K562 (cell line): Measurements from ENCODE around the gene BANP. TPM values are rescaled to one million over a fixed set of nuclear protein-coding genes. Genes with fewer than 3 reads are reported as not detected.

Source experiments
- EZH2 ChIP-seq: IDR thresholded peaks from 2 replicates; pipeline ENCODE4 v1.6.1; 2012; ENCODE audit warnings: low read depth, mild to moderate bottlenecking, inconsistent platforms, low read length, borderline replicate concordance
- MEF2A ChIP-seq: IDR thresholded peaks from 2 replicates; pipeline ENCODE4 v1.6.1; 2011; ENCODE audit warnings: low read depth, mild to moderate bottlenecking, low read length, moderate library complexity; ENCODE audit not compliant: control insufficient read depth
- RAD51 ChIP-seq: fragments of 450-650 bp; IDR thresholded peaks from 2 replicates; pipeline ENCODE4 v1.7.1; 2016; ENCODE audit warnings: low read depth, mild to moderate bottlenecking, borderline replicate concordance
- ZFPM2 ChIP-seq: fragments of 250-450 bp; sonication (Bioruptor Pico); IDR thresholded peaks from 2 replicates; pipeline ENCODE4 v1.5.1; 2022; ENCODE audit warnings: mild to moderate bottlenecking
- polyA plus RNA-seq, 8 experiments: library from polyadenylated mRNA; depleted of rRNA in 4 of 8; stranded (reverse) in 5 of 8; unstranded in 3 of 8; fragments of >200 nt; fragmentation: Nextera tagmentation in 2 of 8; fragmentation: Illumina TruSeq in 1 of 8; extraction: Ambion mirVana in 2 of 8; extraction: Trizol in 1 of 8; gene quantifications; 2 replicates each; pipeline versions ENCODE4 v1.2.1 to v1.2.3, GENCODE V29; 2011 to 2014; ENCODE audit warnings: inconsistent platforms in 1 of 8, missing spikeins in 1 of 8
- total RNA-seq, 7 experiments: library from RNA; depleted of rRNA in 6 of 7; stranded (reverse); fragments of >200 nt in 6 of 7; fragmentation: Illumina TruSeq in 2 of 7; extraction: Trizol in 2 of 7; gene quantifications; 2 replicates each; pipeline versions ENCODE4 v1.2.1 to v1.2.3, GENCODE V29; 2011 to 2021; ENCODE audit warnings: low replicate concordance in 1 of 7
- TF ChIP-seq, protein P1 (sequence below): fragments of 450-650 bp; IDR thresholded peaks from 2 replicates; pipeline ENCODE4 v1.6.1; 2016; ENCODE audit warnings: mild to moderate bottlenecking, moderate library complexity

The BANP gene
- total and polyA plus RNA-seq, 9 of the 15 experiments (the other 6 are each of a cell fraction or from before 2014, with no cell fraction given): 4.6 to 22.1 (median 15.6) TPM

DNA sequence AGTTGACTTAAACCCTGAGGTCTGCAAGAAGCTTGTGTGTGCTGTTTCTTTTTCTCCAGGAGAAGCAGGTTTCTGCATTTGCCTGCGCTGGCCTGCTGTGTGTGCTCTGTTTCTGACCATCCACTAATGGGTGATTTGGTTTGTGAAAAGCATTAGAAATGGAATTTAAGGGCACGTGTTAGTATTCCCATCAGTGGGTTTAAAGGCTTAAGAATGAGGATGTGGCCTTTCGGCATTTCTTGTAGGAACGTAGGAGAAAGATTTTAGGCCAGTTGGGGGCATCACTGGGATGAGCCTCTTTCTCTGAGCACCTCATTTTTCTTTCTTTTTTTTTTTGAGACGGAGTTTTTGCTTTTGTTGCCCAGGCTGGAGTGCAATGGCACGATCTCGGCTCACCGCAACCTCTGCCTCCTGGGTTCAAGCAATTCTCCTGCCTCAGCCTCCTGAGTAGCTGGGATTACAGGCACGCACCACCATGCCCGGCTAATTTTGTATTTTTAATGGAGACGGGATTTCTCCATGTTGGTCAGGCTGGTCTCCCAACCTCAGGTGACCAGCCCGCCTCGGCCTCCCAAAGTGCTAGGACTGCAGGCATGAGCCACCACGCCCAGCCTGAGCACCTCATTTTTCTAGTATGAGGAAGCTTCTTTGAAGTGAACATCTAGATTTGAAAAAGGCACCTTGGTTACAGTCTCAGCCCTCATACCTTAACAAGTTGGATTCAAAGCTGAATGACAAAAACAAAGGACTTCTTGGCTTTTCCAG, 110.3 kb downstream of the BANP start (continued):
- no peak for TF ChIP-seq EZH2
- no peak for TF ChIP-seq MEF2A
- TF ChIP-seq, protein P1, sequence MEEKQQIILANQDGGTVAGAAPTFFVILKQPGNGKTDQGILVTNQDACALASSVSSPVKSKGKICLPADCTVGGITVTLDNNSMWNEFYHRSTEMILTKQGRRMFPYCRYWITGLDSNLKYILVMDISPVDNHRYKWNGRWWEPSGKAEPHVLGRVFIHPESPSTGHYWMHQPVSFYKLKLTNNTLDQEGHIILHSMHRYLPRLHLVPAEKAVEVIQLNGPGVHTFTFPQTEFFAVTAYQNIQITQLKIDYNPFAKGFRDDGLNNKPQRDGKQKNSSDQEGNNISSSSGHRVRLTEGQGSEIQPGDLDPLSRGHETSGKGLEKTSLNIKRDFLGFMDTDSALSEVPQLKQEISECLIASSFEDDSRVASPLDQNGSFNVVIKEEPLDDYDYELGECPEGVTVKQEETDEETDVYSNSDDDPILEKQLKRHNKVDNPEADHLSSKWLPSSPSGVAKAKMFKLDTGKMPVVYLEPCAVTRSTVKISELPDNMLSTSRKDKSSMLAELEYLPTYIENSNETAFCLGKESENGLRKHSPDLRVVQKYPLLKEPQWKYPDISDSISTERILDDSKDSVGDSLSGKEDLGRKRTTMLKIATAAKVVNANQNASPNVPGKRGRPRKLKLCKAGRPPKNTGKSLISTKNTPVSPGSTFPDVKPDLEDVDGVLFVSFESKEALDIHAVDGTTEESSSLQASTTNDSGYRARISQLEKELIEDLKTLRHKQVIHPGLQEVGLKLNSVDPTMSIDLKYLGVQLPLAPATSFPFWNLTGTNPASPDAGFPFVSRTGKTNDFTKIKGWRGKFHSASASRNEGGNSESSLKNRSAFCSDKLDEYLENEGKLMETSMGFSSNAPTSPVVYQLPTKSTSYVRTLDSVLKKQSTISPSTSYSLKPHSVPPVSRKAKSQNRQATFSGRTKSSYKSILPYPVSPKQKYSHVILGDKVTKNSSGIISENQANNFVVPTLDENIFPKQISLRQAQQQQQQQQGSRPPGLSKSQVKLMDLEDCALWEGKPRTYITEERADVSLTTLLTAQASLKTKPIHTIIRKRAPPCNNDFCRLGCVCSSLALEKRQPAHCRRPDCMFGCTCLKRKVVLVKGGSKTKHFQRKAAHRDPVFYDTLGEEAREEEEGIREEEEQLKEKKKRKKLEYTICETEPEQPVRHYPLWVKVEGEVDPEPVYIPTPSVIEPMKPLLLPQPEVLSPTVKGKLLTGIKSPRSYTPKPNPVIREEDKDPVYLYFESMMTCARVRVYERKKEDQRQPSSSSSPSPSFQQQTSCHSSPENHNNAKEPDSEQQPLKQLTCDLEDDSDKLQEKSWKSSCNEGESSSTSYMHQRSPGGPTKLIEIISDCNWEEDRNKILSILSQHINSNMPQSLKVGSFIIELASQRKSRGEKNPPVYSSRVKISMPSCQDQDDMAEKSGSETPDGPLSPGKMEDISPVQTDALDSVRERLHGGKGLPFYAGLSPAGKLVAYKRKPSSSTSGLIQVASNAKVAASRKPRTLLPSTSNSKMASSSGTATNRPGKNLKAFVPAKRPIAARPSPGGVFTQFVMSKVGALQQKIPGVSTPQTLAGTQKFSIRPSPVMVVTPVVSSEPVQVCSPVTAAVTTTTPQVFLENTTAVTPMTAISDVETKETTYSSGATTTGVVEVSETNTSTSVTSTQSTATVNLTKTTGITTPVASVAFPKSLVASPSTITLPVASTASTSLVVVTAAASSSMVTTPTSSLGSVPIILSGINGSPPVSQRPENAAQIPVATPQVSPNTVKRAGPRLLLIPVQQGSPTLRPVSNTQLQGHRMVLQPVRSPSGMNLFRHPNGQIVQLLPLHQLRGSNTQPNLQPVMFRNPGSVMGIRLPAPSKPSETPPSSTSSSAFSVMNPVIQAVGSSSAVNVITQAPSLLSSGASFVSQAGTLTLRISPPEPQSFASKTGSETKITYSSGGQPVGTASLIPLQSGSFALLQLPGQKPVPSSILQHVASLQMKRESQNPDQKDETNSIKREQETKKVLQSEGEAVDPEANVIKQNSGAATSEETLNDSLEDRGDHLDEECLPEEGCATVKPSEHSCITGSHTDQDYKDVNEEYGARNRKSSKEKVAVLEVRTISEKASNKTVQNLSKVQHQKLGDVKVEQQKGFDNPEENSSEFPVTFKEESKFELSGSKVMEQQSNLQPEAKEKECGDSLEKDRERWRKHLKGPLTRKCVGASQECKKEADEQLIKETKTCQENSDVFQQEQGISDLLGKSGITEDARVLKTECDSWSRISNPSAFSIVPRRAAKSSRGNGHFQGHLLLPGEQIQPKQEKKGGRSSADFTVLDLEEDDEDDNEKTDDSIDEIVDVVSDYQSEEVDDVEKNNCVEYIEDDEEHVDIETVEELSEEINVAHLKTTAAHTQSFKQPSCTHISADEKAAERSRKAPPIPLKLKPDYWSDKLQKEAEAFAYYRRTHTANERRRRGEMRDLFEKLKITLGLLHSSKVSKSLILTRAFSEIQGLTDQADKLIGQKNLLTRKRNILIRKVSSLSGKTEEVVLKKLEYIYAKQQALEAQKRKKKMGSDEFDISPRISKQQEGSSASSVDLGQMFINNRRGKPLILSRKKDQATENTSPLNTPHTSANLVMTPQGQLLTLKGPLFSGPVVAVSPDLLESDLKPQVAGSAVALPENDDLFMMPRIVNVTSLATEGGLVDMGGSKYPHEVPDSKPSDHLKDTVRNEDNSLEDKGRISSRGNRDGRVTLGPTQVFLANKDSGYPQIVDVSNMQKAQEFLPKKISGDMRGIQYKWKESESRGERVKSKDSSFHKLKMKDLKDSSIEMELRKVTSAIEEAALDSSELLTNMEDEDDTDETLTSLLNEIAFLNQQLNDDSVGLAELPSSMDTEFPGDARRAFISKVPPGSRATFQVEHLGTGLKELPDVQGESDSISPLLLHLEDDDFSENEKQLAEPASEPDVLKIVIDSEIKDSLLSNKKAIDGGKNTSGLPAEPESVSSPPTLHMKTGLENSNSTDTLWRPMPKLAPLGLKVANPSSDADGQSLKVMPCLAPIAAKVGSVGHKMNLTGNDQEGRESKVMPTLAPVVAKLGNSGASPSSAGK: no peak
- no peak for TF ChIP-seq ZFPM2 (CRISPR knock-in tag)
- no peak for TF ChIP-seq RAD51
